PC-9 (cell line): ENCODE results near the gene FCN1.

Experiments
- CTCF ChIP-seq: fragments of 200-600 bp; sonication (generic); conservative IDR thresholded peaks from 2 replicates; pipeline ENCODE4 v1.6.1; 2017; ENCODE audit warnings: mixed run types, antibody characterized with exemption, mild to moderate bottlenecking, moderate library complexity
- EZH2 ChIP-seq: fragments of 200-600 bp; sonication (generic); IDR thresholded peaks from 2 replicates; pipeline ENCODE4 v1.8.0; 2017; ENCODE audit warnings: antibody characterized with exemption, low read depth

DNA sequence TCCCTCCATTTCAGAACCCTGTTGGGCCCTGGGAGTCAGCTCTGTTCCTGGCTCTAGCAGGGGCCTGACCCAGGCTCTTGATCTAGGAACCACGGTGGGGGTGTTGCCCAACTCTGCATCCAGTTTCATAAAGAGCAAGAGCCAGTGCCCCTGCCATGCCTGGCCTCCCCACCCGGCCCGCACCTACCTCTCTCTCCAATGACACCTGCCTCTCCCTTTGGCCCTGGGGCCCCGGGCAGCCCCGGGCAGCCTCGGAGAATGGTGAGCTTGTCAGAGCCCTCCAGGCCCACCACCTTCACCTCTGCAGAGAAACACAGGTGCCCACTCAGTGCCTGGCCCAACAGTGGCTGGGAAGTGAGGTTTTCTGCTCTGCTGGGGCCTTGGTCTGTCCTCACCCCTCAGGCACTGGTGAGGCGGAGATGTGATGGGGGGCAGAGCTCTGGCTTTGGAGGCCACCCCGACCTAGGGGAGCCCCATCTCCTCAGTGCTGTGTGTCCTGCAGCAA is 1.5 kb downstream of the FCN1 start:
- no peak for TF ChIP-seq CTCF
- no peak for TF ChIP-seq EZH2
